OCI-LY7 (cell line): ENCODE results near the gene ALK. TPM values are rescaled to one million over a fixed set of nuclear protein-coding genes. Genes with fewer than 3 reads are reported as not detected.

ENCODE experiments used
- BruUV-seq: library from RNA; stranded (reverse); fragments of 400-500 nt; replicated peaks from 2 replicates; lab custom pipeline; 2021; lab: Mats Ljungman, UMichigan
- CTCF ChIA-PET: fragments of 300-600 bp; sonication (Branson Sonifier 250); formaldehyde crosslinking; loops from one replicate; lab custom pipeline; 2022; ENCODE audit warnings: antibody characterized with exemption; ENCODE audit not compliant: unreplicated experiment; lab: Charles Lee
- POLR2A ChIA-PET: fragments of 300-600 bp; sonication (Branson Sonifier 250); formaldehyde crosslinking; loops from one replicate; lab custom pipeline; 2022; ENCODE audit warnings: antibody characterized with exemption; lab: Charles Lee
- DNase-seq: peaks from one replicate; pipeline ENCODE4 v3.0.0-alpha.2; 2015; ENCODE audit warnings: low spot score
- H2AFZ ChIP-seq: fragments of 200-600 bp; sonication (generic), shearing (Covaris generic); 2 replicates; pipeline ENCODE4 v1.6.1; 2014; ENCODE audit warnings: mild to moderate bottlenecking, antibody characterized with exemption, low read length, moderate library complexity
- H3K27ac ChIP-seq: fragments of 200-600 bp; sonication (generic); 2 replicates; pipeline ENCODE4 v1.5.1; 2014; ENCODE audit warnings: mixed run types, low read depth, mild to moderate bottlenecking, moderate library complexity, low read length, inconsistent platforms; ENCODE audit not compliant: poor library complexity, severe bottlenecking
- H3K36me3 ChIP-seq: fragments of 200-600 bp; sonication (generic); 2 replicates; pipeline ENCODE4 v1.6.1; 2014; ENCODE audit warnings: mild to moderate bottlenecking, antibody characterized with exemption, low read length, moderate library complexity, mixed read lengths; ENCODE audit not compliant: insufficient read depth
- H3K4me1 ChIP-seq: fragments of 200-600 bp; sonication (generic); 2 replicates; pipeline ENCODE4 v1.5.1; 2014; ENCODE audit warnings: mild to moderate bottlenecking, low read length; ENCODE audit not compliant: insufficient read depth, poor library complexity, severe bottlenecking
- H3K4me2 ChIP-seq: fragments of 200-600 bp; sonication (generic); 2 replicates; pipeline ENCODE4 v1.6.1; 2014; ENCODE audit warnings: mild to moderate bottlenecking, low read length
- H3K4me3 ChIP-seq: fragments of 200-600 bp; sonication (generic); 2 replicates; pipeline ENCODE4 v1.5.1; 2014; ENCODE audit warnings: mild to moderate bottlenecking, low read depth, low read length; ENCODE audit not compliant: poor library complexity, severe bottlenecking
- H3K79me2 ChIP-seq: fragments of 200-600 bp; sonication (generic); 2 replicates; pipeline ENCODE4 v1.6.1; 2016; ENCODE audit warnings: low read depth, mild to moderate bottlenecking, low read length, moderate library complexity, mixed read lengths; ENCODE audit not compliant: insufficient read depth
- H3K9me2 ChIP-seq: fragments of 200-600 bp; sonication (generic); 2 replicates; pipeline ENCODE4 v1.6.1; 2016; ENCODE audit warnings: mild to moderate bottlenecking, low read length, mixed read lengths; ENCODE audit not compliant: insufficient read depth
- H3K9me3 ChIP-seq: fragments of 200-600 bp; sonication (generic); 2 replicates; pipeline ENCODE4 v1.6.1; 2014; ENCODE audit warnings: mild to moderate bottlenecking, mixed run types, low read length, mixed read lengths
- H4K20me1 ChIP-seq: fragments of 200-600 bp; sonication (generic); 2 replicates; pipeline ENCODE4 v1.6.1; 2014; ENCODE audit warnings: mild to moderate bottlenecking, antibody characterized with exemption, low read length, moderate library complexity, mixed read lengths; ENCODE audit not compliant: insufficient read depth
- CTCF ChIP-seq: fragments of 200-600 bp; sonication (generic); conservative IDR thresholded peaks from 2 replicates; pipeline ENCODE4 v1.5.1; 2014; ENCODE audit warnings: mild to moderate bottlenecking, antibody characterized with exemption, low read length, moderate library complexity, mixed read lengths
- EZH2phosphoT487 ChIP-seq: fragments of 200-600 bp; sonication (generic); IDR thresholded peaks from 2 replicates; pipeline ENCODE4 v1.6.1; 2018; ENCODE audit warnings: low read depth, borderline replicate concordance, mild to moderate bottlenecking, mixed run types, antibody characterized with exemption, low read length, moderate library complexity, mixed read lengths
- intact Hi-C: fragments of 100-400 bp; cut with micrococcal nuclease; formaldehyde crosslinking; loops from one replicate; pipeline ENCODE4 v1.10.0; 2022; ENCODE audit not compliant: unreplicated experiment
- total RNA-seq, 2 experiments: library from RNA; depleted of rRNA in 1 of 2; stranded (reverse); fragments of >200 nt in 1 of 2; shearing (Covaris generic) in 1 of 2; gene quantifications; 2 replicates each; pipeline ENCODE4 v1.2.3, GENCODE V29; 2014 to 2022

The ALK gene
- total RNA-seq, 2 experiments from 2014 or later, result 0.09 TPM; not detected in 1

DNA sequence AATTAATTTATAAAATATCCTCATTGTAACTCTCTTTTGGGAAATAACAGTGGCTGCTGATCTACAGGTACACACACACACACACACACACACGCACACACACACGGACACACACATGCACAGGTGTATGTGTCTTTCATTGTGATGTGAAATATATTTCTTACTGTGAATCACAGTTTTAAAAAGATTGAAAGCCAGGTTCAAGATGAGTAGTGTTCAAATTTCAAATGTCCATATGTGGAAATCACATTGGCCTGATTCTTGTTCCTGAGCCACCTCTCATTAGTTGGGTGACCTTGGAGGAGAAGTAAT is 372.4 kb downstream of the ALK start:
- no TSS peak for BruUV-seq
- ChIA-PET CTCF (no interaction called here), POLR2A (no interaction called here)
- no peak overlapping the region for H3K4me3 ChIP-seq
- no peaks in the 10 kb centered on the region for H3K9me2 ChIP-seq
- no peak overlapping the region for H2AFZ ChIP-seq
- H3K79me2 ChIP-seq, result no peaks in the 10 kb centered on the region
- no peak overlapping the region for H3K27ac ChIP-seq
- no peaks in the 10 kb centered on the region for H3K9me3 ChIP-seq
- no peaks in the 10 kb centered on the region for H3K4me1 ChIP-seq
- H4K20me1 ChIP-seq, result no peaks in the 10 kb centered on the region
- no peaks in the 10 kb centered on the region for H3K36me3 ChIP-seq
- TF ChIP-seq EZH2phosphoT487 (no peak), CTCF (no peak)
- no peak for DNase-seq
- intact Hi-C loops, result no loop called here
- no peak overlapping the region for H3K4me2 ChIP-seq

DNA sequence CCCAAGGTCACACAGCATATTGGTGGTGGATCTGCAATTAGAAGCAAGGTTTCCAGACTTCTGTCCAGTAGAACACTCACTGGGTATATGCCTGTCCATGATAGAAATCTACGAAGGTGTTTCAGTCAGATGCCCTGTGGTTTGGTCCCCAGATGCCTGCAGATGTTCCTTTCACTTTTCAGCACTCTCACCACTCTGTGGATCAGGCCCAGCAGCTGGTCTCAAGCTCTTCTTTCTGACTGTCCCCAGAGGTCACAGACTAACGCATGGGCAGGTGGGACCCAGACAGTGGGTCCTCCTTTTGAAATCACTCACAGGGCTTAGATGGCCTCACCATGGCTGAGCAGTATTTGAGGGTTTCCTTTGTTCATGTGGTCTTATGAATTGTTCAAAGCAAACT is 376.5 kb downstream of the ALK start:
- Histone ChIP-seq H2AFZ (no peak overlapping the region), H3K27ac (no peak overlapping the region), H4K20me1 (no peaks in the 10 kb centered on the region), H3K4me3 (no peak overlapping the region), H3K9me3 (no peaks in the 10 kb centered on the region), H3K9me2 (no peaks in the 10 kb centered on the region), H3K36me3 (no peaks in the 10 kb centered on the region), H3K4me1 (no peaks in the 10 kb centered on the region), H3K4me2 (no peak overlapping the region), H3K79me2 (no peaks in the 10 kb centered on the region)
- TF ChIP-seq CTCF (no peak), EZH2phosphoT487 (no peak)
- no peak for DNase-seq
- BruUV-seq, result no TSS peak
- ChIA-PET POLR2A (no interaction called here), CTCF (no interaction called here)
- intact Hi-C loops, result no loop called here

DNA sequence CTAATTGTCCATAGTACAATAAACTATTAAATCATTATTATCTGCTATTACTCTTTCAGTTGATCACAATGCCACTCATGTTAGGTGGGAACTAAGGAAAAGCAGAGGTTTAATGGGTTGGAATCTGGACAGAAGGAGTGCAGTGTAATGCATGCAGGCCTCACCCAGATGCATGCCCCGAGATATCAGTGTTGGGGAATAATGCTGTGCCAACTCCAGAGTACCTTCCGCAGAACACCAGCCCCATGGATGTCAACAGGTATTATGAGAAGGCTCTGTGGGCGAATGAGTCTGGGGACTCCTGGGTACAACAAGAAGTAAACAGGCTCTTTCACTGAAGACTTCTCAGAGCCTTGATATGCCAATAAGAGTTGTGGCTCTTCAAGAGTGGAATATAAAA is 377.4 kb downstream of the ALK start:
- Histone ChIP-seq H3K4me3 (no peak overlapping the region), H3K9me3 (no peaks in the 10 kb centered on the region), H3K4me2 (no peak overlapping the region), H3K9me2 (no peaks in the 10 kb centered on the region), H4K20me1 (no peaks in the 10 kb centered on the region), H3K36me3 (no peaks in the 10 kb centered on the region), H3K27ac (no peak overlapping the region), H2AFZ (no peak overlapping the region), H3K79me2 (no peaks in the 10 kb centered on the region), H3K4me1 (no peaks in the 10 kb centered on the region)
- ChIA-PET POLR2A (no interaction called here), CTCF (no interaction called here)
- intact Hi-C loops, result no loop called here
- no peak for DNase-seq
- TF ChIP-seq CTCF, result no peak
- TF ChIP-seq EZH2phosphoT487, result no peak
- BruUV-seq, result no TSS peak
